IMR-90 (cell line): ENCODE measurements around the gene TULP4.

Experiments
- BHLHE40 ChIP-seq: fragments of 150-350 bp; IDR thresholded peaks from 2 replicates; pipeline ENCODE4 v1.6.1; 2016; ENCODE audit warnings: mild to moderate bottlenecking, low read depth, low read length
- CTCF ChIP-seq: conservative IDR thresholded peaks from 2 replicates; pipeline ENCODE4 v1.5.1; 2012; ENCODE audit warnings: mild to moderate bottlenecking, low read depth, low read length, improper control_type of control experiment
- NFE2L2 ChIP-seq: fragments of 150-350 bp; IDR thresholded peaks from 2 replicates; pipeline ENCODE4 v1.6.1; 2016; ENCODE audit warnings: low read depth, mild to moderate bottlenecking, low read length
- POLR2A ChIP-seq: IDR thresholded peaks from 2 replicates; pipeline ENCODE4 v1.6.1; 2012; ENCODE audit warnings: mild to moderate bottlenecking, low read depth, low read length
- RCOR1 ChIP-seq: IDR thresholded peaks from 2 replicates; pipeline ENCODE4 v1.6.1; 2012; ENCODE audit warnings: mild to moderate bottlenecking, low read length, improper control_type of control experiment; ENCODE audit not compliant: insufficient replicate concordance

- TF ChIP-seq POLR2A (no peak), RCOR1 (no peak), NFE2L2 (no peak), CTCF (no peak), BHLHE40 (no peak)
These were observed 231.4 kb downstream of the TULP4 start for GRCh38 chr6:158543606-158544185.
